H1 (cell line): ENCODE measurements around the gene GAREM2.

Source experiments
- BCL11A ChIP-seq, 2 experiments: IDR thresholded peaks; one replicate each; pipeline ENCODE4 v1.6.1; 2011; ENCODE audit warnings: low read depth in 2 of 2, low read length in 2 of 2, mild to moderate bottlenecking in 2 of 2
- CBX5 ChIP-seq: fragments of 300-800, 300-1000 bp; sonication (generic); IDR thresholded peaks from 2 replicates; pipeline ENCODE4 v1.7.1; 2016; ENCODE audit warnings: antibody characterized with exemption, low read length, low read depth
- CHD2 ChIP-seq: IDR thresholded peaks from 2 replicates; pipeline ENCODE4 v1.6.1; 2012; ENCODE audit warnings: low read length, improper control_type of control experiment
- CTCF ChIP-seq, 3 experiments: IDR thresholded peaks; 1 replicate in 2 of 3; 2 replicates in 1 of 3; pipeline versions ENCODE4 v1.5.1 to v1.6.1; 2011; ENCODE audit warnings: low read length in 3 of 3, mild to moderate bottlenecking in 3 of 3, inconsistent platforms in 2 of 3, low read depth in 1 of 3, moderate library complexity in 1 of 3; ENCODE audit not compliant: insufficient read depth in 1 of 3; ENCODE audit errors: control extremely low read depth in 1 of 3
- EZH2 ChIP-seq: fragments of 200-600 bp; sonication (generic); IDR thresholded peaks from 2 replicates; pipeline ENCODE4 v1.7.1; 2012; ENCODE audit warnings: low read depth, mild to moderate bottlenecking, moderate library complexity, low read length, inconsistent platforms; ENCODE audit not compliant: severe bottlenecking
- POLR2A ChIP-seq, 2 experiments: IDR thresholded peaks; 1 replicate in 1 of 2; 2 replicates in 1 of 2; pipeline ENCODE4 v1.6.1; 2011; ENCODE audit warnings: low read depth in 2 of 2, low read length in 2 of 2, mild to moderate bottlenecking in 2 of 2; ENCODE audit errors: control extremely low read depth in 1 of 2
- POLR2AphosphoS5 ChIP-seq: IDR thresholded peaks from 2 replicates; pipeline ENCODE4 v1.6.1; 2011; ENCODE audit warnings: low read depth, low read length
- POU5F1 ChIP-seq: IDR thresholded peaks from 2 replicates; pipeline ENCODE4 v1.6.1; 2011; ENCODE audit warnings: low read depth, mild to moderate bottlenecking, low read length, moderate library complexity
- SIN3A ChIP-seq, 2 experiments: IDR thresholded peaks in 1 of 2; conservative IDR thresholded peaks in 1 of 2; 2 replicates each; pipeline ENCODE4 v1.6.1; 2011 to 2012; ENCODE audit warnings: low read length in 2 of 2, improper control_type of control experiment in 1 of 2, low read depth in 1 of 2, mild to moderate bottlenecking in 1 of 2
- SRF ChIP-seq: IDR thresholded peaks from 2 replicates; pipeline ENCODE4 v1.6.1; 2011; ENCODE audit warnings: mild to moderate bottlenecking, low read depth, low read length, moderate library complexity
- SUZ12 ChIP-seq: fragments of 200-600 bp; sonication (generic); IDR thresholded peaks from 2 replicates; pipeline ENCODE4 v1.6.1; 2012; ENCODE audit warnings: mild to moderate bottlenecking, inconsistent platforms, low read length, moderate library complexity, mixed read lengths

GRCh38 chr2:26182887-26183630, 10.2 kb downstream of the GAREM2 start:
- TF ChIP-seq POU5F1, result no peak
- no peak for TF ChIP-seq BCL11A (IDR thresholded peaks at IDR 0.05; ENCODE audit: low read depth in 2 of 2, low read length in 2 of 2)
- no peak for TF ChIP-seq CTCF (IDR thresholded peaks at IDR 0.05; ENCODE audit: control extremely low read depth in 1 of 3, insufficient read depth in 1 of 3, low read depth in 1 of 3, low read length in 3 of 3)
- TF ChIP-seq POLR2A (IDR thresholded peaks at IDR 0.05; ENCODE audit: control extremely low read depth in 1 of 2, low read depth in 2 of 2, low read length in 2 of 2), result no peak
- no peak for TF ChIP-seq CBX5
- TF ChIP-seq EZH2, result no peak
- TF ChIP-seq SRF, result no peak
- no peak for TF ChIP-seq CHD2
- TF ChIP-seq SUZ12, result no peak
- TF ChIP-seq SIN3A (conservative IDR thresholded peaks at IDR 0.05 in 1 of 2, IDR thresholded peaks at IDR 0.05 in 1 of 2; ENCODE audit: low read depth in 1 of 2, low read length in 2 of 2), result no peak
- no peak for TF ChIP-seq POLR2AphosphoS5
